A549 (cell line): ENCODE results near the gene UBE2E2.

Source experiments
- CTCF ChIP-seq: fragments of >200 bp; sonication (Bioruptor Twin); formaldehyde crosslinking; IDR thresholded peaks from 3 replicates; pipeline ENCODE4 v1.5.1; 2016
- POLR2A ChIP-seq: IDR thresholded peaks from 2 replicates; pipeline ENCODE4 v1.6.1; 2012; ENCODE audit warnings: mild to moderate bottlenecking, low read length

- no peak for TF ChIP-seq CTCF
- TF ChIP-seq POLR2A: no peak
Observed at GRCh38 chr3:23611737-23612295, 408.7 kb downstream of the UBE2E2 start.
